Spinal cord (tissue), 10 donors: Measurements from ENCODE around the gene CSK. TPM values are rescaled to one million over a fixed set of nuclear protein-coding genes. Genes with fewer than 3 reads are reported as not detected.

Source experiments
- DNase-seq, 6 donors: peaks; one replicate each; pipeline versions ENCODE4 v3.0.0 to v3.0.0-alpha.2; 2013 to 2015; ENCODE audit warnings: low spot score in 6 of 6, low read depth in 4 of 6
- H3K27ac ChIP-seq: one replicate; pipeline ENCODE4 v1.5.1; 2013; ENCODE audit warnings: low read depth, low read length, control low read depth
- H3K27me3 ChIP-seq: one replicate; pipeline ENCODE4 v1.6.1; 2013; ENCODE audit warnings: low read length; ENCODE audit not compliant: control insufficient read depth, insufficient read depth
- H3K36me3 ChIP-seq: one replicate; pipeline ENCODE4 v1.6.1; 2013; ENCODE audit warnings: low read length; ENCODE audit not compliant: control insufficient read depth, insufficient read depth
- H3K4me1 ChIP-seq: one replicate; pipeline ENCODE4 v1.6.1; 2013; ENCODE audit warnings: low read length; ENCODE audit not compliant: control insufficient read depth, insufficient read depth
- H3K4me3 ChIP-seq: one replicate; pipeline ENCODE4 v1.5.1; 2013; ENCODE audit warnings: low read depth, low read length, control low read depth
- H3K9me3 ChIP-seq: one replicate; pipeline ENCODE4 v1.6.1; 2013; ENCODE audit warnings: low read length; ENCODE audit not compliant: control insufficient read depth, insufficient read depth
- WGBS: methylation state at CpG from one replicate; pipeline ENCODE4 v1.1.5; 2013; ENCODE audit warnings: missing lambda C conversion rate; ENCODE audit not compliant: insufficient coverage; 5-methylcytosine and 5-hydroxymethylcytosine counted together
- polyA plus RNA-seq, 2 donors: library from polyadenylated mRNA; unstranded; fragments of 120-200 nt; gene quantifications; one replicate each; pipeline ENCODE4 v1.2.1, GENCODE V29; 2013; ENCODE audit not compliant: insufficient read length in 2 of 2
- total RNA-seq, 2 donors: library from RNA; depleted of rRNA in 1 of 2; stranded (reverse); fragments of 120-200 nt in 1 of 2; fragments of >200 nt in 1 of 2; gene quantifications; one replicate each; pipeline versions ENCODE4 v1.2.3 to v1.2.4, GENCODE V29; 2013 to 2014
- donor health status: healthy.

Gene CSK
- total and polyA plus RNA-seq, 4 donors: 20.1 to 79.4 (median 52.9) TPM

DNA sequence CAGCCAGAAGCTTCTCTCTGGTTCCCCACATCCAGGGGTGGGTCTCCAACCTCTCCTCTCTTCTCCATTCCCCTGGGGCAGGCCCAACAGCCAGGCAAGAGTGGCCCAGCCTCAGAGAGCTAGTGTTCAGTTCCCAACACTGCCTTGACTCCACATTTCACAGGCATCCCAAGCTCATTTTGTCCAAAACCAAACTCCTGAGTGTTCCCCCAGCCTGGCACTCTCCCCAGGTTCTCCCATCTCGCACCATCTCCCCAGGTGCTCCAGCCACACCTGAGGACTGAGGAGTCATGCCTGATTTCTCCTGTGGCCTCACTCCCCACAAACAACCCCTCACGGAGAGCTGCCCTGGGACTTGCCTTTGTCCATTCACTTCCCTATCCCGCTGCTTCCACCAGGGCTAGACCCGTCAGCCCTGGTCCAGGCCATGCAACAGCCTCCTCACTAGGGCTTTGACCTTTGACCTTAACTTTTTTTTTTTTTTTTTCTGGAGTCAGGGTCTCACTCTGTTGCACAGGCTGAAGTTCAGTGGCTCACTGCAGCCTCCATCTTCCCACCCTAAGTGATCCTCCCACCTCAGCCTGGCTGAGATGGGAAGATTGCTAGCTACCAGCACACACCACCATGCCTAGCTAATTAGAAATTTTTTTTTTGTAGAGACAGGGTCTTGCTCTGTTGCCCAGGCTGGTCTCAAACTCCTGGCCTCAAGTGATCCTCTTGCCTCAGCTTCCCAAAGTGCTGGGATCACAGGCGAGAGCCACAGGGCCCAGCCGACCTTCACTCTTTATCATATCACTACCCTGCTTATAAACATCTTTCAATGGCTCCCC is 3.9 kb upstream of the CSK start:
- Histone ChIP-seq H3K4me1 (peaks cover 40% of the 10 kb centered on the region), H3K36me3 (no peaks in the 10 kb centered on the region), H3K27ac (no peak overlapping the region), H3K27me3 (no peaks in the 10 kb centered on the region), H3K9me3 (no peaks in the 10 kb centered on the region), H3K4me3 (no peak overlapping the region)
- WGBS: 73% methylated on average over 6 of the region's 6 CpGs
- no peak for DNase-seq

DNA sequence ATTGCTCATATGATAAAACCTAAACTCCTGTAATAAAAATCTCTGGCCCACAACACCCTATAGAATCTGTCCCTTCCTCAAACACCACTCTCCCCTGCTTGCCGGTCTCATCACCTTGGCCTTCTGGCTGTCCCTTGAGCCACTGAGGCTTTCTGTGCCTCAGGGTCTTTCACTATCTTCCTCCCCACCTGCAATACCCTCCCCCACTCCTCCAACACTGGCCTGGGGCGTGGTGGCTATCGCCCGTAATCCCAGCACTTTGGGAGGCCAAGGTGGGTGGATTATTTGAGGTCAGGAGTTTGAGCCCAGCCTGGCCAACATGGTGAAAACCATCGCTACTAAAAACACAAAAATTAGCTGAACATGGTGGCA is 3.3 kb upstream of the CSK start:
- H3K4me3 ChIP-seq: no peak overlapping the region
- DNase-seq: no peak
- H3K4me1 ChIP-seq: peaks cover 43% of the 10 kb centered on the region
- no peaks in the 10 kb centered on the region for H3K27me3 ChIP-seq
- H3K36me3 ChIP-seq: peaks cover 3% of the 10 kb centered on the region
- no peaks in the 10 kb centered on the region for H3K9me3 ChIP-seq
- 100% methylated on average over 1 of the region's 5 CpGs for WGBS
- H3K27ac ChIP-seq: no peak overlapping the region

DNA sequence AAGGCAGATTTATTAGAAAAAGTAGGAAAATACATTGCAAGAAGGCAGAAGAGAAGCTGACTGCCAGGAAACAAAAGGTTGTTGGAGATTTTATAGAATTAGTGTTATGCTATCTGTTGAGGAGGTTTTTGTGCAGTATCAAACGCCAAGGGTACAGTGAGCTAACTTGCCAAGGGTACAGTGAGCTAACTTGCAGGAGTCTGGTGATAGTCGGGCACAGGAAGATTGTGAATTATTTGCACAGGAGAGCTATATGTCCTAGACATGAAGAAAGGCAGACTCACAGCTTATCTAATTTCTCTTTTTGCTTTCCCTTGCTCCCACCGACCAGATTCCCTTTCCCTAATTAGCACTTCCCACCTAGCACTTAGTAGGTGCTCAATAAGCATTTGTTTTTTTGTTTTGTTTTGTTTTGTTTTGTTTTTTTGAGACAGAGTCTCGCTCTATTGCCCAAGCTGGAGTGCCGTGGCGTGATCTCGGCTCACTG is 2.7 kb upstream of the CSK start:
- no peak overlapping the region for H3K27ac ChIP-seq
- DNase-seq: no peak
- peaks cover 8% of the 10 kb centered on the region for H3K36me3 ChIP-seq
- no peaks in the 10 kb centered on the region for H3K9me3 ChIP-seq
- H3K4me1 ChIP-seq: peaks cover 45% of the 10 kb centered on the region
- 86% methylated on average over 1 of the region's 7 CpGs for WGBS
- no peak overlapping the region for H3K4me3 ChIP-seq
- no peaks in the 10 kb centered on the region for H3K27me3 ChIP-seq

- peak in 1 of 6 donors; percentile 2 for DNase-seq
- no peaks in the 10 kb centered on the region for H3K9me3 ChIP-seq
- H3K4me3 ChIP-seq: peak overlapping the region; percentile 53
- H3K4me1 ChIP-seq: peaks cover 59% of the 10 kb centered on the region
- H3K27me3 ChIP-seq: no peaks in the 10 kb centered on the region
- WGBS: 55% methylated on average over 16 of the region's 16 CpGs
- no peak overlapping the region for H3K27ac ChIP-seq
- H3K36me3 ChIP-seq: peaks cover 8% of the 10 kb centered on the region
Measured at GRCh38 chr15:74780523-74781430, 1.1 kb upstream of the CSK start.

DNA sequence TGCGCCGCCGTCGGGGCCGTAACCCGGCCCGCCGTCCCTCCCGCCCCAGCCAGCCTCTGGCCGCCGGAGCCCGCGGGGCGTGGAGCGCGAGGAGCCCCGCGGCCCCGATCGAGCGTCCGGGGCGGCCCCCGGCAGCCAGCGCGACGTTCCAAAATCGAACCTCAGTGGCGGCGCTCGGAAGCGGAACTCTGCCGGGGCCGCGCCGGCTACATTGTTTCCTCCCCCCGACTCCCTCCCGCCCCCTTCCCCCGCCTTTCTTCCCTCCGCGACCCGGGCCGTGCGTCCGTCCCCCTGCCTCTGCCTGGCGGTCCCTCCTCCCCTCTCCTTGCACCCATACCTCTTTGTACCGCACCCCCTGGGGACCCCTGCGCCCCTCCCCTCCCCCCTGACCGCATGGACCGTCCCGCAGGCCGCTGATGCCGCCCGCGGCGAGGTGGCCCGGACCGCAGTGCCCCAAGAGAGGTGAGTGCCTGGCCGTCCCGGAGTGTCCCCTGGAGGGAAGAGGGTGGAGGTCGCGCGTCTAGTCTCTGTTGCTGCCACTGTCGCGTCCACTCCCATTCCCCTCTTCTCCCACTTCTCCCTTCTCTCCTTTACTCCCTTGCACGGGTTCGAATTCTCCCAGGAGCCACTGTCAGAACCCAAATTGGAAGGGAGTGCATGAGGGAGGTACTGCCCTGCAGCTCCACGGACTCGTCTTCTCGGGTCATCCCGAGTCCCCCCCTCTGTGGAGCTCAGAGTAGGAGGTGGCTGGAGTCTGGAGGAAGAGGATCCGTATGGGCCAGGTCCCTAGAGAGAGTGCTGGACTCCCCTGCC is 585 bp downstream of the CSK start:
- peak in 2 of 6 donors; percentile 46 to 50 for DNase-seq
- H3K27me3 ChIP-seq: no peaks in the 10 kb centered on the region
- H3K4me3 ChIP-seq: peak overlapping the region; percentile 63
- WGBS: 0% methylated on average over 38 of the region's 72 CpGs
- H3K4me1 ChIP-seq: peaks cover 67% of the 10 kb centered on the region
- H3K27ac ChIP-seq: peak overlapping the region; percentile 1
- H3K36me3 ChIP-seq: peaks cover 16% of the 10 kb centered on the region
- H3K9me3 ChIP-seq: no peaks in the 10 kb centered on the region

DNA sequence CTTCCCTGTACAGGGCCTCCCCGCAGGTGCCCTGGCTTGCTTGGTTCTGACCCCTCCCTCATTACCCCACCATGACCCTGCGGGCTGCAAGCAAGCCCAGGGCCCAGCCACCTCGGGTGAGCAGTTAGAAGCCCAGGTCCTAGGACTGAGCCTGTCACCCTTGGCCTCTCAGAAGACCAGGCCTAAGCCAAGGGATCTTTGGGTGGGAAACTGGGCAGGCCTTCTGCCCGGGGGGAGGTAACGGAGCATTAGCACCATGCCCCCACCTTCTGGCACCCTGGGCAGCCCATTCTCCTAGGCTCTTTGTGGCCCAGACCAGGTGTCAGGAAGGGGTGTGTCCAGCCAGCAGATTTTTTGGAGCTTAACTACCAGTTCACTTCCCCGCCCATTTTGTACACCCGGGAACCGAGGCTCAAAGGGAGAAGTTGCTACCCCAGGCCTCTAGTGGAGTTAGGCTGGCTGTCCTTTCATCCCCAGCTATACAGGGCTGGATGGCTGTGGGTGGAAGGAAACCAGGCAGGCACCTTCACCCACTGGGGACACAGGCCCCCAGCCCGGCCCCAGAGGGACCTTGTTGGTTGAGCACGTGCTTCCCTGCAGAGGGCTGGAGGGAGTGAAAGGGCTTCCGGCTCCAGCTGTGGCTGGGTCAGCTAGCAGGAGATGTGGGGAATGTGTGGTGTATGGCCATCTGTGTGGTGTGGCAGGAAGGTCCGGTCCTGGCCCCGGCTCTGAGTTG is 1.4 kb downstream of the CSK start:
- 15% methylated on average over 12 of the region's 13 CpGs for WGBS
- no peak for DNase-seq

DNA sequence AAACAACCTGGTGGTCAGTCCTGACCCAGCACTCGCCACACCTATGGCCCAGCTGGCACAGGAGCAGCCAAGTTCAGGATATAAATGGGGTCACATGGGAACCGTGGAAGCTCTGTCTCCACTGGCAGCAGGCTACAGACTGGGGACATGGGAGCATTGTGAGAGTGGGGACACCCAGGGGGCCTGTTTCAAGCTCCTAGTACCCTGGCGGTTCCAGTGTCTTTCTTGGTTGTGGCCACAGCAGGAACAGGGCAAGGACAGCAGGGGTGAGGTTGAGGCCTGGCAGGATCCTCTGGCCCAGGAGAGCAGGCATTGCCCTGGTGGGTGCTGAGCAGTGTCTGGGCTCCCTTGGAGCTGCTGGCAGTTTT is 1.9 kb downstream of the CSK start:
- peaks cover 74% of the 10 kb centered on the region for H3K4me1 ChIP-seq
- no peaks in the 10 kb centered on the region for H3K9me3 ChIP-seq
- peak overlapping the region; percentile 63 for H3K4me3 ChIP-seq
- H3K27ac ChIP-seq: no peak overlapping the region
- no peak for DNase-seq
- 37% methylated on average over 3 of the region's 3 CpGs for WGBS
- no peaks in the 10 kb centered on the region for H3K27me3 ChIP-seq
- peaks cover 23% of the 10 kb centered on the region for H3K36me3 ChIP-seq

More for the DNA sequence above, 1.4 kb downstream of the CSK start:
- peak overlapping the region; percentile 1 for H3K27ac ChIP-seq
- H3K4me1 ChIP-seq: peaks cover 69% of the 10 kb centered on the region
- H3K9me3 ChIP-seq: no peaks in the 10 kb centered on the region
- peaks cover 22% of the 10 kb centered on the region for H3K36me3 ChIP-seq
- peak overlapping the region; percentile 63 for H3K4me3 ChIP-seq
- H3K27me3 ChIP-seq: no peaks in the 10 kb centered on the region

- H3K4me3 ChIP-seq: no peak overlapping the region
- H3K27ac ChIP-seq: no peak overlapping the region
- 60% methylated on average over 5 of the region's 8 CpGs for WGBS
- DNase-seq: no peak
- no peaks in the 10 kb centered on the region for H3K27me3 ChIP-seq
- H3K9me3 ChIP-seq: no peaks in the 10 kb centered on the region
- H3K36me3 ChIP-seq: peaks cover 32% of the 10 kb centered on the region
- H3K4me1 ChIP-seq: peaks cover 82% of the 10 kb centered on the region
Measured at GRCh38 chr15:74784426-74785193, 2.7 kb downstream of the CSK start.
